ENCODE measurements around the gene CPNE7. TPM values are rescaled to one million over a fixed set of nuclear protein-coding genes. Genes with fewer than 3 reads are reported as not detected.

The CPNE7 gene
- total RNA-seq, 1 experiment from 2014 or later = 0.58 TPM

Small RNA genes lying within 50 kb of the gene (small RNA-seq; reads per million reads assigned to genes)
- gene SNORD68 = 0 reads per million in 2 experiments

Other genes with a start within 250 kb of the CPNE7 start
- gene ANKRD11, start 85.2 kb upstream of the CPNE7 start, total RNA-seq (2014; rRNA removed; shearing (Covaris generic)) = 47.0 and 54.2 TPM in 2 replicates
- 52.6 and 53.9 TPM in 2 replicates for gene SPG7, start 67.4 kb upstream of the CPNE7 start, total RNA-seq (2014; rRNA removed; shearing (Covaris generic))
- 2,970 and 3,073 TPM in 2 replicates for gene RPL13, start 15.1 kb upstream of the CPNE7 start, total RNA-seq (2014; rRNA removed; shearing (Covaris generic))
- 0.53 and 0.88 TPM in 2 replicates for gene DPEP1, start 37.9 kb downstream of the CPNE7 start, total RNA-seq (2014; rRNA removed; shearing (Covaris generic))
- 56.1 and 58.3 TPM in 2 replicates for gene CHMP1A, start 82.0 kb downstream of the CPNE7 start, total RNA-seq (2014; rRNA removed; shearing (Covaris generic))
- gene SPATA33, start 82.1 kb downstream of the CPNE7 start, total RNA-seq (2014; rRNA removed; shearing (Covaris generic)) = 0.85 and 1.0 TPM in 2 replicates
- gene CDK10, start 110.9 kb downstream of the CPNE7 start, total RNA-seq (2014; rRNA removed; shearing (Covaris generic)) = 16.6 and 18.1 TPM in 2 replicates
- 17.3 and 20.0 TPM in 2 replicates for gene SPATA2L, start 125.9 kb downstream of the CPNE7 start, total RNA-seq (2014; rRNA removed; shearing (Covaris generic))
- gene VPS9D1, start 145.1 kb downstream of the CPNE7 start, total RNA-seq (2014; rRNA removed; shearing (Covaris generic)) = 4.2 and 6.3 TPM in 2 replicates
- gene ZNF276, start 145.8 kb downstream of the CPNE7 start, total RNA-seq (2014; rRNA removed; shearing (Covaris generic)) = 9.4 and 10.3 TPM in 2 replicates
- 12.0 and 14.5 TPM in 2 replicates for gene FANCA, start 240.9 kb downstream of the CPNE7 start, total RNA-seq (2014; rRNA removed; shearing (Covaris generic))

Measured in SK-MEL-5 (cell line).